Psoas muscle (tissue), 8 donors: Measurements from ENCODE around the gene GRAP2. TPM values are rescaled to one million over a fixed set of nuclear protein-coding genes. Genes with fewer than 3 reads are reported as not detected.

Experiments
- ATAC-seq, 4 donors: fragments of 200-7000 bp; cut with Tn5 transposase; one replicate each; pipeline ENCODE4 v1.9.1; 2020; ENCODE audit warnings: moderate library complexity in 3 of 4, mild to moderate bottlenecking in 2 of 4
- DNase-seq, 2 donors: peaks; one replicate each; pipeline ENCODE4 v3.0.0-alpha.2; 2020
- H3K27ac ChIP-seq: fragments of 200-600 bp; one replicate; pipeline ENCODE4 v1.8.0; 2022
- H3K27me3 ChIP-seq, 3 donors: fragments of 200-600 bp in 1 of 3; one replicate each; pipeline versions ENCODE4 v1.6.1 to v1.8.0; 2013 to 2022; ENCODE audit warnings: low read length in 2 of 3, mild to moderate bottlenecking in 2 of 3, moderate library complexity in 1 of 3; ENCODE audit not compliant: insufficient read depth in 3 of 3
- H3K36me3 ChIP-seq, 2 donors: fragments of 200-600 bp in 1 of 2; one replicate each; pipeline versions ENCODE4 v1.6.1 to v1.8.0; 2013 to 2022; ENCODE audit warnings: low read depth in 1 of 2, mild to moderate bottlenecking in 1 of 2, moderate library complexity in 1 of 2; ENCODE audit not compliant: insufficient read depth in 1 of 2
- H3K4me1 ChIP-seq: fragments of 200-600 bp; one replicate; pipeline ENCODE4 v1.8.0; 2022
- H3K4me3 ChIP-seq: fragments of 200-600 bp; one replicate; pipeline ENCODE4 v1.8.0; 2022; ENCODE audit warnings: mild to moderate bottlenecking
- H3K9me3 ChIP-seq: fragments of 200-600 bp; one replicate; pipeline ENCODE4 v1.8.0; 2022
- WGBS, 3 donors: extraction: QIAGEN DNeasy Blood & Tissue Kit; methylation state at CpG; one replicate each; pipeline versions ENCODE4 v1.1.6 to v1.1.7; 2013; 5-methylcytosine and 5-hydroxymethylcytosine counted together
- intact Hi-C, 2 donors: fragments of 100-400 bp; cut with DNase I; formaldehyde crosslinking; loops; one replicate each; pipeline versions ENCODE4 v1.11.0 to v1.14.2; 2022
- polyA plus RNA-seq, 3 donors: library from polyadenylated mRNA; stranded (reverse); fragments of 200-250 nt; gene quantifications; one replicate each; pipeline ENCODE4 v1.2.3, GENCODE V29; 2013
- total RNA-seq, 4 donors: library from RNA; stranded (reverse); fragmentation: NEBNext Ultra II Directional in 2 of 4; extraction: Animal tissue kit (Norgen Biotek cat#: 25700) in 2 of 4; gene quantifications; one replicate each; pipeline versions ENCODE4 v1.2.1 to v1.2.4, GENCODE V29; 2021 to 2023
- TF ChIP-seq, protein P1 (sequence below): fragments of 200-600 bp; IDR thresholded peaks from one replicate; pipeline ENCODE4 v1.8.0; 2022; ENCODE audit warnings: antibody characterized with exemption
- donor health status: healthy with polysubstance abuse.
- donor health status: DM: no; HTN: no; CAD: no; lungs with moderate emphysema.
- donor health status: Bipolar disorder and iron deficiency.
- donor health status: healthy.
- donor health status: DM: yes; HTN: yes; CAD: no.
- donor health status: DM: no; HTN: no; CAD: no.
- donor health status: DM: no; HTN: no; CAD: no.
- donor health status: DM: yes; HTN: yes; CAD: no.

Gene GRAP2
- total and polyA plus RNA-seq, 7 donors: 0.18 to 0.88 (median 0.33) TPM

DNA sequence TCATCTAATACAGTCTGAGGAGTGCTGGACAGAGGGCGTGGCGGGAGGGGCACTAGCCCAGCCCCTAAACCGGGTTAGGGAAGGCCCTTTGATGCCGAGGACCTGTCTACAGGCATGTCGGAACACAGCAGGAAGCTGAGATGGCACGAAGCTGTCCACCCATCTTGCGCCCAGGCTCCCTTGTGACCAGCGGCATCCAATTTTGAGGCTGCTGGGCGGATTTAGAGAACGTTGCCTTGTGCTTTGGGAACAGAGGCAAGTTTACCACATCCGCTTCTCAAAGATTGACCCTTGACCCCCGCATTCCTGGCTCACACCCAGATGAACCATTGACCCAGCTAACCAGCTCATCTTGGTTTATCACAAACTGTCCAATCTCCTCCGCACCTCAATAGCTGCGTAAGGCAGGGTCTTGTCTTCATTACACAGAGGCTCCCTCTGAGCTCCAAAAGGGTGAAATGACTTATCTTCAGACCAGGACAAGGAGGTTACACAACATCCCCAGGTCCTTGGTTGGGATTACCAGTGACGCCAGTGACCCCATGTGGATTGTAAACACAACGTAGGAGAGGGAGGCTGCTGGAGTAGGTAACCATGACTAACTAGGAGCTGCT is 98.4 kb downstream of the GRAP2 start:
- ATAC-seq (no peak), DNase-seq (no peak)
- H3K27ac ChIP-seq: no peak overlapping the region
- H3K4me1 ChIP-seq: no peaks in the 10 kb centered on the region
- 79 to 87% (median 86%) methylated on average over 16 of the region's 16 CpGs for WGBS, 3 donors
- no peak overlapping the region for H3K4me3 ChIP-seq
- H3K9me3 ChIP-seq: no peaks in the 10 kb centered on the region
- intact Hi-C loops: no loop called here
- TF ChIP-seq, protein P1, sequence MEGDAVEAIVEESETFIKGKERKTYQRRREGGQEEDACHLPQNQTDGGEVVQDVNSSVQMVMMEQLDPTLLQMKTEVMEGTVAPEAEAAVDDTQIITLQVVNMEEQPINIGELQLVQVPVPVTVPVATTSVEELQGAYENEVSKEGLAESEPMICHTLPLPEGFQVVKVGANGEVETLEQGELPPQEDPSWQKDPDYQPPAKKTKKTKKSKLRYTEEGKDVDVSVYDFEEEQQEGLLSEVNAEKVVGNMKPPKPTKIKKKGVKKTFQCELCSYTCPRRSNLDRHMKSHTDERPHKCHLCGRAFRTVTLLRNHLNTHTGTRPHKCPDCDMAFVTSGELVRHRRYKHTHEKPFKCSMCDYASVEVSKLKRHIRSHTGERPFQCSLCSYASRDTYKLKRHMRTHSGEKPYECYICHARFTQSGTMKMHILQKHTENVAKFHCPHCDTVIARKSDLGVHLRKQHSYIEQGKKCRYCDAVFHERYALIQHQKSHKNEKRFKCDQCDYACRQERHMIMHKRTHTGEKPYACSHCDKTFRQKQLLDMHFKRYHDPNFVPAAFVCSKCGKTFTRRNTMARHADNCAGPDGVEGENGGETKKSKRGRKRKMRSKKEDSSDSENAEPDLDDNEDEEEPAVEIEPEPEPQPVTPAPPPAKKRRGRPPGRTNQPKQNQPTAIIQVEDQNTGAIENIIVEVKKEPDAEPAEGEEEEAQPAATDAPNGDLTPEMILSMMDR: no peak
- peaks cover 0 to 35% (median 8%) of the 10 kb centered on the region in 3 donors for H3K27me3 ChIP-seq
- no peaks in the 10 kb centered on the region for H3K36me3 ChIP-seq

DNA sequence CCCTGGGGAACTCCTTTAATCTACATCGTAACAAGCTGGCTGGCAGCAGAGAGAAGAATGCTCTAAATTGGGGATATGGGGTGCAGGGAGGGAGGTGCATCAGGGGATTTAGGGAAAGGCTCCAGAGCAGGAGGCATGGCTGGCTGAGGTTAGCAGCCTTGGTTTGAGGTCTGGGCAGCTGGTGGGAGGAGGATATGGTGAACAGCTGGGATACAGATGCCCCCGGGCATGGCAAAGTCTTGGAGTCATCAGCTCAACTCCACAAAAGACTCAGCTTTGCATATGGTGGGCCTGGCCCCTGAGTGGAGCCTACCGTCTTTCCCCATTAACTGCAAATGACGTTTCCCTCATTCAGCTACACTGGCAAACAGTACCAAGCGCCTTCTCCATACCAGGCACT is 99.3 kb downstream of the GRAP2 start:
- H3K36me3 ChIP-seq: no peaks in the 10 kb centered on the region
- WGBS, 3 donors: 75 to 83% (median 81%) methylated on average over 5 of the region's 5 CpGs
- intact Hi-C loops: no loop called here

DNA sequence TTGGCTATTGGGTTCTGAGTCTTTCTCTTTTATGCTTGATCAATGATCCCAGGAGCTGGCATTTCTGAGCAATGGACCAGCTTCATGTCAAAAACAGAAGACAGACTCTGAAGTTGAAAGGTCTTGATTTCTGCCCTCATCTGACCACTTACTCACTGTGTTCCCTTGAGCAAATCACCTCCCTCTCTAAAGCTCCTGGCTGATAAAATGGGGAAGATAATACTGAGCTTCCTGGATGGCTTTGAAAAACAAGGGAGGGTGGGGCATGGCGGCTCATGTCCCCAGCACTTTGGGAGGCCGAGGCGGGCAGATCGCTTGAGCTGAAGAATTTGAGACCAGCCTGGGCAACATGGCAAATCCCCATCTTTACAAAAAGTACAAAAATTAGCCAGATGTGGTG is 100.2 kb downstream of the GRAP2 start:
- 90 to 97% (median 96%) methylated on average over 4 of the region's 4 CpGs for WGBS, 3 donors
- H3K27me3 ChIP-seq: peaks cover 0 to 22% (median 1%) of the 10 kb centered on the region in 3 donors
- H3K27ac ChIP-seq: no peak overlapping the region
- TF ChIP-seq, protein P1: no peak
- H3K36me3 ChIP-seq: no peaks in the 10 kb centered on the region
- H3K9me3 ChIP-seq: no peaks in the 10 kb centered on the region
- DNase-seq: no peak
- no peak for ATAC-seq
- no peaks in the 10 kb centered on the region for H3K4me1 ChIP-seq
- no peak overlapping the region for H3K4me3 ChIP-seq
- intact Hi-C loops: no loop called here

More for the DNA sequence above, 99.3 kb downstream of the GRAP2 start:
- Histone ChIP-seq H3K27ac (no peak overlapping the region), H3K4me3 (no peak overlapping the region), H3K27me3 (peaks cover 0 to 31% (median 5%) of the 10 kb centered on the region in 3 donors), H3K4me1 (no peaks in the 10 kb centered on the region), H3K9me3 (no peaks in the 10 kb centered on the region)
- ATAC-seq (no peak), DNase-seq (no peak)
- TF ChIP-seq, protein P1: no peak

DNA sequence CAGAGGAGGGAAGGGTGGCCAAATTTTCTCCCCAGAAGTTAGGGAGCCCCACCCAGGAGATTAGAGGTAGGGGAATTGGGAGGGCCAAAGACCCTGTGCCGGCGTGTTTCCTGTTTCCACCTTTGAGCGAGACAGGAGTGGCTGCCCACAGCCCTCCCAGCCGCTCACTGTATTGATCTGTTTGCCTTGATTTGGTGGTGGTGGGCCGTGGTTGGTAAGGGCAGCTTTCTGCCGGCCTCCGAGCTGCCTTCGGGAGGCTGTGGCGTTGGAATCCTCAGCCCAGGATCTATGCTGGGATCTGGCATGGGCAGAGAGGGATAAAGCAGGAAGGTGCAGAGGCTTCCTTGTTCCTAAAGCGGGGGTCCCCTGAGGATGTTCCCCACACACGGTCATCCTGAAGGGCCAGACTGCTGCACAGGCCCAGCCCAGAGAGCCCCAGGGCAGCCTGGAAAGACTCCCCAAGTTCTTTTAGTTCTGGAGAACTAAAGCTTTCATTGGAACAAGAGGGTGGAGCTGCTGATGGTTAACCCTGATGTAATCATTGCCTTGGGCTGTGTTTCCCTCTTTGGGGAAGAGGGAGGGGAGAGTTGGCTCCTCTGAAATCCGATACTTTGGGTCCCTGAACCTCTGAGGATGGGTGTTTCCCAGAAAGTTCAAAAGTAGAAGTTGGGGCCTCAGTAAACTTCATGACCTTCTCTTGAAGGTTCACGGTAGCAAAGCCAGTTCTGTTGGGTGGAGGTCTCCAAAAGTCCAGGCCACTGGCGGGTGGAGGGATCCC is 101.1 kb downstream of the GRAP2 start:
- no peak for DNase-seq
- Histone ChIP-seq H3K27me3 (peaks cover 0 to 18% (median 1%) of the 10 kb centered on the region in 3 donors), H3K27ac (no peak overlapping the region), H3K4me3 (no peak overlapping the region), H3K4me1 (no peaks in the 10 kb centered on the region), H3K36me3 (no peaks in the 10 kb centered on the region), H3K9me3 (no peaks in the 10 kb centered on the region)
- 67 to 81% (median 78%) methylated on average over 14 of the region's 14 CpGs for WGBS, 3 donors
- TF ChIP-seq, protein P1: no peak
- no peak for ATAC-seq
- intact Hi-C loops: no loop called here
